Stimulated activated naive CD8-positive, alpha-beta T cell treated with anti-CD3 and anti-CD28 coated beads, Interleukin-15, Interleukin-2, amounts not matched to agents 100 ng/mL and 50 ng/mL, for 24 hours (primary cell): ENCODE results near the gene DDOST.

ENCODE experiments used
- H3K27ac Mint-ChIP-seq: one replicate; pipeline ENCODE4 v1.8.0; 2021; ENCODE audit warnings: mild to moderate bottlenecking, mixed read lengths
- H3K27me3 Mint-ChIP-seq: one replicate; pipeline ENCODE4 v1.8.0; 2021; ENCODE audit warnings: mixed read lengths
- H3K36me3 Mint-ChIP-seq: one replicate; pipeline ENCODE4 v1.8.0; 2021; ENCODE audit warnings: low read depth, mixed read lengths
- H3K4me1 Mint-ChIP-seq: one replicate; pipeline ENCODE4 v1.8.0; 2021; ENCODE audit warnings: low read depth, mixed read lengths
- H3K4me3 Mint-ChIP-seq: one replicate; pipeline ENCODE4 v1.8.0; 2021; ENCODE audit warnings: mild to moderate bottlenecking, mixed read lengths
- H3K9me3 Mint-ChIP-seq: one replicate; pipeline ENCODE4 v1.8.0; 2021; ENCODE audit warnings: mixed read lengths

DDOST gene

DNA sequence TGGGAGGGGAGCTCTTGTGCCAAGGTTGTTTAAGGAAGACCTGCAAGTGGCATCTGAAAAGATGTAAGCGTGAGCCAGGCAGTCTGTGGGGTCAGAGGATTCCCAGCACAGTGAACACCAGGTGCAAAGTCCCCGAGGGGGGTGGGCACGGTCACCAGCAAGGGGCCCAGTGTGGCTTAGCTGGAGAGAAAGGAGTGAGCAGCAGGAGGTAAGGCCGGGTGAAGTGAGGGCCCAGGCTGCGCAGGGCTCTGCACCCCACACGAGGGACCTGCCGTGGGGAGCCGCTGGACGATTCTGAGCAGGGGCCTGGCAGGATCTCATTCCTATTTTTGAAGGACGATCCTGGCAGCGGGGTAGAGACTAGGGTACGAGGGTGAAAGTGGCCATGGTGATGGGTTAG is 4.1 kb downstream of the DDOST start:
- Mint-ChIP-seq H3K4me3 (no peak overlapping the region), H3K36me3 (peaks cover 65% of the 10 kb centered on the region), H3K27me3 (no peaks in the 10 kb centered on the region), H3K27ac (peak overlapping the region; percentile 67), H3K9me3 (no peaks in the 10 kb centered on the region), H3K4me1 (peaks cover 40% of the 10 kb centered on the region)

DNA sequence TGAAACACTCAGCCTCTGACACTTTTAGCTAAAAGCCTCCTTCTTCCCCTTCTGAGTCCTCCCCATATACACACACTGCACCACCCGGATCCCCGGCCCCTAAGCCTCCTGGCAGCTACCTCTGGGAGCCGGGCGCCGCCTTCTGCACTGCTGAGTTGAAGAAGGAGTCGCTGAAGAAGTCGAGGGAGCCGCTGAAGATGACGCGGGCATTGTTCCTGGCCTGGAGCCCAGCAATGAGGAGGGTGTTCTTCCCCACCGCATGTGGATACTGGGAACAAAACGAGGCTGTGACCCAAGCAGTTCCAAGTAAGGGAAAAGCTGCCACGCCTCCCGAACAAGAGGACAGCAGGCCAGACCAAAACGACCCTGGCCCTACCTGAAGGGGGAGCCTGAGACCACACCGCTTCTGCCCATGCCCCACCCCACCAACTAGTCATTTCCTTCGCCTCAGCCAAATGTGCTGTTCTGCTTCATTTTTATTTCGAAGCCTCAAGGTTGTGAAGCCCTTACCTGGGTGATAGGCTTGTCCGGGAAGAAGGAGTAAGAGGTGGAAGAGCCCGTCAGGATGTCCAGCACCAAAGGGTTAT is 7.0 kb downstream of the DDOST start:
- Mint-ChIP-seq H3K36me3 (peaks cover 79% of the 10 kb centered on the region), H3K4me3 (no peak overlapping the region), H3K4me1 (peaks cover 20% of the 10 kb centered on the region), H3K27ac (no peak overlapping the region), H3K9me3 (no peaks in the 10 kb centered on the region), H3K27me3 (no peaks in the 10 kb centered on the region)

DNA sequence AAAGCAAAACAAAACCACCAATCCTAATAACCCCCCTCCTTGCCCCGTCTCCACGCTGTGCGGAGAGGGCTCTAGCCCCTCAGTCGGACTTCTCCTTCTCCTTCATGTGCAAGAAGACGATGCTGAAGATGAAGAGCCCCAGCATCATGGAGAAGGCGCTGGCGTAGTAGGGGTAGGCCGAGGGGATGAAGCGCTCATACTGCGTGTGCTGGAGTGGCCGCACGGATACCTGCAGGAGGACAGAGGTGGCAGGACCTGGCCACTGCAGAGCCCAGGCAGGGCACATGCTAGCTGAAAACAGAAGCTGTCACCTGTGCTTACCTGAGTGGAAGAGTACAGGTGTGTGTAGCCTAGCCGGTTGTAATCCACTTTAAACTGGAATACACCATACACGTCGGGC is 8.9 kb downstream of the DDOST start:
- Mint-ChIP-seq H3K27ac (no peak overlapping the region), H3K36me3 (peaks cover 65% of the 10 kb centered on the region), H3K27me3 (no peaks in the 10 kb centered on the region), H3K4me3 (no peak overlapping the region), H3K4me1 (peaks cover 6% of the 10 kb centered on the region), H3K9me3 (no peaks in the 10 kb centered on the region)

DNA sequence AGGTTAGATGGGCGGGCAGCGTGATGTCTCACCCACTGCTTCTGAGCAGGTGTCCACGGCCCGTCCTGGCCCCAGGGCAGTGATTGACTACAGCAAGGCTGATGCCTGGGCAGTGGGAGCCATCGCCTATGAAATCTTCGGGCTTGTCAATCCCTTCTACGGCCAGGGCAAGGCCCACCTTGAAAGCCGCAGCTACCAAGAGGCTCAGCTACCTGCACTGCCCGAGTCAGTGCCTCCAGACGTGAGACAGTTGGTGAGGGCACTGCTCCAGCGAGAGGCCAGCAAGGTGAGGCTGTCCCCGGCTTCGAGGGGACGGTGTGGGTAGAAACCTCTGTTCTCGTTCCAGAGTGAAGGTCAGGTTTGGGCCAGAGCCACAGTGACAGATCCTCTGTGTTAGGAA is 12.2 kb downstream of the DDOST start:
- peaks cover 40% of the 10 kb centered on the region for H3K36me3 Mint-ChIP-seq
- H3K27ac Mint-ChIP-seq: no peak overlapping the region
- no peaks in the 10 kb centered on the region for H3K9me3 Mint-ChIP-seq
- no peak overlapping the region for H3K4me3 Mint-ChIP-seq
- no peaks in the 10 kb centered on the region for H3K4me1 Mint-ChIP-seq
- H3K27me3 Mint-ChIP-seq: no peaks in the 10 kb centered on the region

DNA sequence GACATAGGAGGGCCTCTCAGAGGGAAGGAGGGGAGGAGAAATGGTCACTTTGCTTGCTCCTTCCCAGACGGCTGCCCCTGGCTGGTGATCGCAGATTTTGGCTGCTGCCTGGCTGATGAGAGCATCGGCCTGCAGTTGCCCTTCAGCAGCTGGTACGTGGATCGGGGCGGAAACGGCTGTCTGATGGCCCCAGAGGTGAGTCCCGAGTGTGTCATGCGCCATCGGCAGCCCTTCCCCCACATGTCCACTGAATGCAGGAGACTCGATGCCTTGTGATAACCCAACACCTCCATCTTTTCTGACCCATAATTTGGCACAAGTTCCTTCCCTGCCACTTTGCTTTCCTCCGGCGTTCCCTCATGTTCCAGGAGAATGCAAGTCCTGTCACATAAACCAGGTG is 12.7 kb downstream of the DDOST start:
- Mint-ChIP-seq H3K4me3 (no peak overlapping the region), H3K36me3 (peaks cover 40% of the 10 kb centered on the region), H3K9me3 (no peaks in the 10 kb centered on the region), H3K27ac (no peak overlapping the region), H3K4me1 (no peaks in the 10 kb centered on the region), H3K27me3 (no peaks in the 10 kb centered on the region)

DNA sequence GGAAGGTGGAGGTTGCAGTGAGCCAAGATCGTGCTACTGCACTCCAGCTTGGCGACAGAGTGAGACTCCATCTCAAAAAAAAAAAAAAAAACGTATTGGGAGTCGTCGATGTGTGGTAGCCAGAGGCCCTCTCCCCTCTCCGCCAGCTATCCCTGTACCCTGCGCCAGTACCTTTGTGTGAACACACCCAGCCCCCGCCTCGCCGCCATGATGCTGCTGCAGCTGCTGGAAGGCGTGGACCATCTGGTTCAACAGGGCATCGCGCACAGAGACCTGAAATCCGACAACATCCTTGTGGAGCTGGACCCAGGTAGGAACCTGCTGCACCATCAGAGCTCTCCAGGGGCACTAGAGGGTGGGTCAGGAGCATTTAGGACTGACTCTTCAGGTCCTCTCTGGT is 15.8 kb downstream of the DDOST start:
- H3K9me3 Mint-ChIP-seq: no peaks in the 10 kb centered on the region
- no peak overlapping the region for H3K27ac Mint-ChIP-seq
- H3K36me3 Mint-ChIP-seq: peaks cover 14% of the 10 kb centered on the region
- no peaks in the 10 kb centered on the region for H3K27me3 Mint-ChIP-seq
- H3K4me1 Mint-ChIP-seq: no peaks in the 10 kb centered on the region
- no peak overlapping the region for H3K4me3 Mint-ChIP-seq

DNA sequence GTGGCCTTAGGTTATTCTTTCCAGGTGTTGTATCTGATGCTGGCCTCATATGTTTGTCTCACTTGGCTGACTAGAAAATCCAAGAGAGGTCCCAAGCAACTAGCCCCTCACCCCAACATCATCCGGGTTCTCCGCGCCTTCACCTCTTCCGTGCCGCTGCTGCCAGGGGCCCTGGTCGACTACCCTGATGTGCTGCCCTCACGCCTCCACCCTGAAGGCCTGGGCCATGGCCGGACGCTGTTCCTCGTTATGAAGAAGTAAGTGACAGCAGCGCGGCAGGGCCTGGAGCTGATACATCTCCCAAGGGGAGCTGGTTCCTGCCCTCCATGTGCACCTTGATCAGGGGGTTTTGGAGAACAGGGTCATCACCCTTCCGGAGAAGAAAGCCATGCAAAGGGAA is 16.8 kb downstream of the DDOST start:
- Mint-ChIP-seq H3K4me3 (no peak overlapping the region), H3K9me3 (no peaks in the 10 kb centered on the region), H3K27ac (no peak overlapping the region), H3K36me3 (peaks cover 5% of the 10 kb centered on the region), H3K4me1 (no peaks in the 10 kb centered on the region), H3K27me3 (no peaks in the 10 kb centered on the region)

DNA sequence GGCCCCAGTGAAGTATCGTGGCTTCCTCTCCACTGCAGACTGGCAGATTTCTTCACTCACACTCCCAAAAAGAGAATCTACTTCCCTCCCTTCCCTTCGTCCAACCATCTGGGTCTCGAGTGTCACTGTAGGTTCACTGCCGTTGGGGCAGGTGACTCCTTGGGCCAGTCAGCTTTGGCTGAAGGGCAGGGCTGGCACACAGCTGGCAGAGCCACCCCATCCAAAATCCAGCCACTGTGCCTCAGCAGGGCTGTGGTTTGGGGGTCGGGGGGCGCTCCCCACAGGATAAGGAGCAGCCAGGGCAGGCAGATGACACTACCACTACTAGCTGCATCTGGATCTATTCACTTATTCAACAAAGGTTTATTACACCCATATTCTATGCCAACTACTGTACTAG is 18.1 kb downstream of the DDOST start:
- peaks cover 5% of the 10 kb centered on the region for H3K36me3 Mint-ChIP-seq
- H3K4me3 Mint-ChIP-seq: no peak overlapping the region
- H3K9me3 Mint-ChIP-seq: no peaks in the 10 kb centered on the region
- no peaks in the 10 kb centered on the region for H3K4me1 Mint-ChIP-seq
- no peak overlapping the region for H3K27ac Mint-ChIP-seq
- H3K27me3 Mint-ChIP-seq: no peaks in the 10 kb centered on the region

DNA sequence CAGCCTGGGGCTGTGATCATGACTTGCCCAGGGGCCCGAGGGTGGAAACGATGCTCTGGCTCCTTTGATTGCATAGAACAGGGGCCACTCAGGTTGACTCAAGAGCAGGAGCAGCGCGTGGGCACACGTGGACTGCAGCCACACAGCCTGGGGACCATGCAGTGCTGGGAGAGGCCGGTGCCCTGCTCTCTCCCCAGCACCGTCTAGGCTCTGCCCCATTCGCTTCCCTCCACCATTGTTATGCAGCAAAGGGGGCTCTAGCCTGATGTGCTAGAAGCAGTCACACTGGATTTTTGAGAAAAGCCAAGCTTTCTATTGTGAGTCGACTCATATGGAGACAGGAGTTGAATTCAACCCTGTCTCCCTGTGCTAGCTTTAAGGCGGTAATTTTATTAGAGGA is 19.2 kb downstream of the DDOST start:
- H3K27ac Mint-ChIP-seq: no peak overlapping the region
- H3K4me3 Mint-ChIP-seq: no peak overlapping the region

DNA sequence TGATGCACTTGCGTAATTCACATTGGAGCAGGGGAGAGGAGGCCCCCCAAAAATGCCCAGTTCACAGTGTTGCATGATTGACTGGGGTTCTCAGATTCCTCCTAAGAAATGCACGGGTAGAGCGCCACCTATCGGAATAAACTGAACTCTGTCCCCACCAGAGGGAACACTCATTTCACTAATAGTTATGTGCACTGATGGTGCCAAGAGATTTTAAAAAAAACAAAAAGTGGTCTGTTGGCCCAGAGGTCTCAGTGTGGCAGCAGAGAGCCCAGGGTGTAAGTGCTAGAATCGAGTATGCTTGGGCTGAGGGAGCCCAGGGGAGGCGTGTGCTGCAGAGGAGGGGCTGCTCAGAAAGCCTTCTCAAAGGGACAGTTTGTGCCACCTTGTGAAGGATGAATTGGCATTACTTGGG is 21.0 kb downstream of the DDOST start:
- H3K36me3 Mint-ChIP-seq: peaks cover 5% of the 10 kb centered on the region
- no peaks in the 10 kb centered on the region for H3K4me1 Mint-ChIP-seq
- no peak overlapping the region for H3K27ac Mint-ChIP-seq
- no peak overlapping the region for H3K4me3 Mint-ChIP-seq
- no peaks in the 10 kb centered on the region for H3K27me3 Mint-ChIP-seq
- H3K9me3 Mint-ChIP-seq: no peaks in the 10 kb centered on the region

More for the DNA sequence above, 19.2 kb downstream of the DDOST start:
- Mint-ChIP-seq H3K36me3 (peaks cover 5% of the 10 kb centered on the region), H3K9me3 (no peaks in the 10 kb centered on the region), H3K27me3 (no peaks in the 10 kb centered on the region), H3K4me1 (no peaks in the 10 kb centered on the region)

DNA sequence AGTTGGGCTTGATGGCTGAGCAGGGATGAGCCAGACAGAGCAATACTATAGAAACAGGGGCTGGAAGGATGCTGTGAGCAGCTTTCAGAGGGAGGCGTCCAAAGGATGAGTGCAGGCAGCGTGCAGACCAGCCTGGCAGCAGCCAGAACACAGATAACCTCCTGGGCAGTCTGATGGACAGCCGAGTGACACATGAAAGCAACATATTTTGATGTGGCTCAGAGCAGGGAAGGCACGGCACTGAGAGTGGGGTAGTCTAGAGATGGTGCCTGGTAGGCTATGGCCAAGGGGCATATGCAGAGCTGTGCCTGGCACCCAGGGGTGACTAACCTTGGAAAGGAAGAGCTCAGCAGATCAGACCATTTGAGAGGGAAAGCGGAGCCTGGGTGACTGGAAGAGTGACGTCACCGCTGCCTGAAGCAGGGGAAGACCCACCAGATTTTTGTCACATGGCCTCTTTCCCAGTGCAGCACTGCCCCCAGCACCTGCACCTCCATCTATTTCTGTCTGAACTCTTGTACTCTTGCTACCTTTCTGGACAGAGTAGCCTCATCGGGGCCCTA is 24.3 kb downstream of the DDOST start:
- H3K36me3 Mint-ChIP-seq: peaks cover 5% of the 10 kb centered on the region
- no peak overlapping the region for H3K4me3 Mint-ChIP-seq
- H3K27ac Mint-ChIP-seq: no peak overlapping the region
- H3K4me1 Mint-ChIP-seq: peaks cover 12% of the 10 kb centered on the region
- H3K27me3 Mint-ChIP-seq: no peaks in the 10 kb centered on the region
- H3K9me3 Mint-ChIP-seq: no peaks in the 10 kb centered on the region

DNA sequence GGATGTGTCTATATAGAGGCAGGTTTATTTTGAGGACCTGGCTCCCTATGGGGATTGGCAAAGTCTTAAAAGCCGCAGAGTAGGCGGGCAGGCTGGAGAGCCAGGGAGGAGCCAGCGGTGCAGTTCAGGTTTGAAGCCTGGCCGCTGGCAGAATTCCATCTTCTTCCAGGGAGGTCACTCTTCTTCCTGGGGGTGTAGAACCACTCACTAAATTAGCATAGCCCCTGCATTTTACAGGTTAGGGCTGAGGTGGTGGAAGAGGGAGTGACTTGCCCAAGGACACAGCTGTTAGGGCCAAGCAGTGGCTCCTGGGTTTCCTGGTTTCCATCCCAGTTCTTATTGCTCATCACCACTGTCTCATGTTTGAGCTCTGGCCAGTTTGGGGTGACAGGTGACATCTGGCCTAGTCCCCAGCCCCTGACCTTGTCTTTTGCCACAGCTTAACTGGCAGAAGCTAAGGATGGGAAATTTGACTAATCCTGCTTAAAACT is 26.5 kb downstream of the DDOST start:
- Mint-ChIP-seq H3K27ac (no peak overlapping the region), H3K36me3 (peaks cover 5% of the 10 kb centered on the region), H3K27me3 (no peaks in the 10 kb centered on the region), H3K4me3 (peak overlapping the region; percentile 83), H3K4me1 (peaks cover 12% of the 10 kb centered on the region), H3K9me3 (no peaks in the 10 kb centered on the region)

DNA sequence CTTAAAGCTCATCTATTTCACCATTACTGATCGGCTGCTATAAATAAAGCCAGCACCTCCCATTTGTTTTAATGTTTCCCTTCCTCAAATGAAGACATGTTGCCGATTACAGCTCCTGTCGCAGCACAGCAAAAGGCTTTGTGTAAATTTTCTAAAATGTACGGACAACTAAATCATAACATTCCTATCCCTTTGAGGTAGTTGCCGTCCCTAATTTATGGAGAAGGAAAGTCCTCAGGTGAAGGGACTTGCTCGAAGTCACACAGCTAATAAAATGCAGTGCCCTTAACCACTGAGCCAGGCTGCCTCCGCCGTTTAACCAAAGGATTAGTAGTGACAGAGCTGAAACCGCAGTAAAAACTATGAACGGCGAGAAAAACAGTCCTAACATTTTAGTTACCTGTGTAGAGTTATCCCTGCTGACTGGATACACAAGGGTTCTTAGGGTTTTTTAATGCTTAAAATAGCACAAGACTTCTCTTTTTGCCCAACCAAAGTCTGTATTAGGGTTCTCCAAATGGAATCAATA is 27.0 kb downstream of the DDOST start:
- H3K9me3 Mint-ChIP-seq: no peaks in the 10 kb centered on the region
- peaks cover 3% of the 10 kb centered on the region for H3K36me3 Mint-ChIP-seq

DNA sequence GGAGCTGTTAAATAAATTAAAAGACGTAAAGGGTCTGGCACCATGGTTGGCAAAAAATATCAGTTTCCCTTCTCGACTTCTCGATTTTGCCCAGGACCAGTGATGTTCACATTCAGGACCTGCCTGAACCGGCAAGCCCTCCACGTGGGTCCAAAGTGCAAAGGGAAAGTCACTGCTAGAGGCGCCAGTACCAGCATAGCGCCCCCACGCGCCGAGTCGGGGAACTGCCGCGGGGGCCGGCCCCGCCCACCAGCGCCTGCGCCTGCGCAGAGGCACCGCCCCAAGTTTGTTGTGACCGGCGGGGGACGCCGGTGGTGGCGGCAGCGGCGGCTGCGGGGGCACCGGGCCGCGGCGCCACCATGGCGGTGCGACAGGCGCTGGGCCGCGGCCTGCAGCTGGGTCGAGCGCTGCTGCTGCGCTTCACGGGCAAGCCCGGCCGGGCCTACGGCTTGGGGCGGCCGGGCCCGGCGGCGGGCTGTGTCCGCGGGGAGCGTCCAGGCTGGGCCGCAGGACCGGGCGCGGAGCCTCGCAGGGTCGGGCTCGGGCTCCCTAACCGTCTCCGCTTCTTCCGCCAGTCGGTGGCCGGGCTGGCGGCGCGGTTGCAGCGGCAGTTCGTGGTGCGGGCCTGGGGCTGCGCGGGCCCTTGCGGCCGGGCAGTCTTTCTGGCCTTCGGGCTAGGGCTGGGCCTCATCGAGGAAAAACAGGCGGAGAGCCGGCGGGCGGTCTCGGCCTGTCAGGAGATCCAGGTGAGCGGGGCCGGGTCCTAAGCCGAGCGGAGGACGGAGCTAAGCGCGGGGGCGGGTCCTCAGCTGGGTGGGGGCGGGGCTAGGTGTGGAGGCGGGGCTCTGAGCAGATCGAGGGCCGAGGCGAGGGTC is 27.7 kb downstream of the DDOST start, which contains the start of gene PINK1:
TSS of gene PINK1 (plus strand) at position 269 of the 875 bp plus-strand sequence. CDS start at position 360, 91 bp downstream.
- peak within 1 kb of the TSS; percentile 83 for H3K4me3 Mint-ChIP-seq
- no peak within 1 kb of the TSS for H3K27ac Mint-ChIP-seq
- H3K9me3 Mint-ChIP-seq: no peaks in the 10 kb centered on the region
- peaks cover 12% of the 10 kb centered on the region for H3K4me1 Mint-ChIP-seq
- H3K36me3 Mint-ChIP-seq: no peaks in the 10 kb centered on the region
- no peaks in the 10 kb centered on the region for H3K27me3 Mint-ChIP-seq

More for the DNA sequence above, 27.0 kb downstream of the DDOST start:
- peaks cover 12% of the 10 kb centered on the region for H3K4me1 Mint-ChIP-seq
- H3K4me3 Mint-ChIP-seq: peak overlapping the region; percentile 83
- H3K27ac Mint-ChIP-seq: no peak overlapping the region
- no peaks in the 10 kb centered on the region for H3K27me3 Mint-ChIP-seq

DNA sequence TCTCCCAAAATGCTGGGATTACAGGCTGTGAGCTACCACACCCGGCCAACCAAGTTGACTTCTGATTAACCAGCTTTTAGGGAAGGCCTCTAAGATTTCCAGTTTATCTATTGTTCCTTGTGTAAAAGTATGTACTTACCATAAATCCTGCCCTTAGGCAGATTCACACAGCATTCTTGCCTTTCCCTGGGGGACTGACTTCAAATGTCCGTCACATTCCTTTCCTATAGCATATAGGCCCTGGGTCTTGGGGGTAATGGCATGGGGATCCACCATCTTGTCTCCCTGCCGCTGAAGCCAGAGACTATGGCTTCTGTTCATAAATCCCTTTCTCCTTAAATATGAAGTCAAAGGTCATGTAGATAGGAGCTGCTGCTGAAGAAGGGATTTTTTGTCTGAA is 28.8 kb downstream of the DDOST start:
- H3K27me3 Mint-ChIP-seq: peaks cover 10% of the 10 kb centered on the region
- H3K4me3 Mint-ChIP-seq: peak overlapping the region; percentile 67
- H3K27ac Mint-ChIP-seq: no peak overlapping the region
- H3K4me1 Mint-ChIP-seq: peaks cover 12% of the 10 kb centered on the region
- peaks cover 1% of the 10 kb centered on the region for H3K9me3 Mint-ChIP-seq
- H3K36me3 Mint-ChIP-seq: no peaks in the 10 kb centered on the region
